Subcutaneous abdominal adipose tissue (tissue), 5 donors: ENCODE data around the gene MARK2.

ENCODE experiments used
- H3K27ac ChIP-seq: one replicate; pipeline ENCODE4 v1.7.0; 2013; ENCODE audit warnings: low read depth, mild to moderate bottlenecking, inconsistent platforms, low read length, moderate library complexity
- H3K27me3 ChIP-seq, 5 donors: one replicate each; pipeline ENCODE4 v1.7.0; 2013; ENCODE audit warnings: low read length in 5 of 5, inconsistent platforms in 1 of 5; ENCODE audit not compliant: control insufficient read depth in 5 of 5, insufficient read depth in 4 of 5
- H3K36me3 ChIP-seq, 5 donors: one replicate each; pipeline ENCODE4 v1.7.0; 2013; ENCODE audit warnings: low read length in 5 of 5; ENCODE audit not compliant: control insufficient read depth in 5 of 5, insufficient read depth in 5 of 5
- H3K4me1 ChIP-seq, 5 donors: one replicate each; pipeline ENCODE4 v1.7.0; 2013; ENCODE audit warnings: low read length in 5 of 5, mild to moderate bottlenecking in 3 of 5, moderate library complexity in 1 of 5; ENCODE audit not compliant: control insufficient read depth in 5 of 5, insufficient read depth in 5 of 5
- H3K4me3 ChIP-seq, 5 donors: one replicate each; pipeline ENCODE4 v1.7.0; 2013; ENCODE audit warnings: low read length in 5 of 5, low read depth in 1 of 5
- H3K9ac ChIP-seq, 5 donors: one replicate each; pipeline ENCODE4 v1.7.0; 2013; ENCODE audit warnings: low read length in 5 of 5, mild to moderate bottlenecking in 4 of 5, moderate library complexity in 3 of 5
- H3K9me3 ChIP-seq, 5 donors: one replicate each; pipeline ENCODE4 v1.7.0; 2013; ENCODE audit warnings: low read length in 5 of 5; ENCODE audit not compliant: control insufficient read depth in 5 of 5
- donor health status: healthy.
- donor health status: healthy.
- donor health status: healthy.
- donor health status: healthy.
- donor health status: healthy.

Gene MARK2

GRCh38 chr11:63874511-63874910 is 35.6 kb downstream of the MARK2 start:
- H3K4me3 ChIP-seq = no peak overlapping the region
- H3K27ac ChIP-seq = peak overlapping the region; percentile 45
- H3K4me1 ChIP-seq = peaks cover 18 to 63% (median 59%) of the 10 kb centered on the region in 5 donors

GRCh38 chr11:63875506-63876065 is 36.7 kb downstream of the MARK2 start:
- Histone ChIP-seq H3K4me3 (no peak overlapping the region), H3K36me3 (peaks cover 0 to 6% (median 0%) of the 10 kb centered on the region in 5 donors), H3K9me3 (no peaks in the 10 kb centered on the region), H3K4me1 (peaks cover 16 to 63% (median 59%) of the 10 kb centered on the region in 5 donors), H3K27ac (no peak overlapping the region), H3K9ac (no peak overlapping the region), H3K27me3 (no peaks in the 10 kb centered on the region)

More at GRCh38 chr11:63874511-63874910, 35.6 kb downstream of the MARK2 start:
- Histone ChIP-seq H3K36me3 (peaks cover 0 to 6% (median 0%) of the 10 kb centered on the region in 5 donors), H3K9me3 (no peaks in the 10 kb centered on the region), H3K27me3 (no peaks in the 10 kb centered on the region), H3K9ac (peak overlapping the region in 1 of 5 donors; percentile 20)

GRCh38 chr11:63876616-63877015 is 37.7 kb downstream of the MARK2 start:
- H3K4me1 ChIP-seq = peaks cover 15 to 55% (median 52%) of the 10 kb centered on the region in 5 donors
- H3K27ac ChIP-seq = no peak overlapping the region
- H3K36me3 ChIP-seq = peaks cover 0 to 6% (median 0%) of the 10 kb centered on the region in 5 donors
- no peaks in the 10 kb centered on the region for H3K9me3 ChIP-seq
- no peak overlapping the region for H3K9ac ChIP-seq
- no peak overlapping the region for H3K4me3 ChIP-seq
- H3K27me3 ChIP-seq = no peaks in the 10 kb centered on the region

- H3K9me3 ChIP-seq = no peaks in the 10 kb centered on the region
- peaks cover 9 to 47% (median 43%) of the 10 kb centered on the region in 5 donors for H3K4me1 ChIP-seq
- no peak overlapping the region for H3K9ac ChIP-seq
- H3K27ac ChIP-seq = no peak overlapping the region
- no peak overlapping the region for H3K4me3 ChIP-seq
- H3K27me3 ChIP-seq = no peaks in the 10 kb centered on the region
- H3K36me3 ChIP-seq = peaks cover 0 to 6% (median 0%) of the 10 kb centered on the region in 5 donors
Measured at GRCh38 chr11:63877658-63878241, 38.8 kb downstream of the MARK2 start.

GRCh38 chr11:63879598-63880402 is 40.9 kb downstream of the MARK2 start:
- H3K27me3 ChIP-seq = no peaks in the 10 kb centered on the region
- peak overlapping the region in 4 of 5 donors; percentile 48 to 62 (median 52) for H3K9ac ChIP-seq
- peaks cover 6 to 45% (median 23%) of the 10 kb centered on the region in 5 donors for H3K4me1 ChIP-seq
- peaks cover 0 to 6% (median 0%) of the 10 kb centered on the region in 5 donors for H3K36me3 ChIP-seq
- no peaks in the 10 kb centered on the region for H3K9me3 ChIP-seq
- H3K4me3 ChIP-seq = peak overlapping the region in 3 of 5 donors; percentile 12 to 23 (median 18)
- peak overlapping the region; percentile 15 for H3K27ac ChIP-seq

- H3K4me3 ChIP-seq = peak overlapping the region in 1 of 5 donors; percentile 4
- peaks cover 0 to 6% (median 0%) of the 10 kb centered on the region in 5 donors for H3K36me3 ChIP-seq
- H3K27me3 ChIP-seq = no peaks in the 10 kb centered on the region
- peak overlapping the region; percentile 15 for H3K27ac ChIP-seq
- H3K4me1 ChIP-seq = peaks cover 6 to 45% (median 23%) of the 10 kb centered on the region in 5 donors
- peak overlapping the region in 2 of 5 donors; percentile 41 to 54 for H3K9ac ChIP-seq
- no peaks in the 10 kb centered on the region for H3K9me3 ChIP-seq
Measured at GRCh38 chr11:63880403-63880790, 41.5 kb downstream of the MARK2 start.

GRCh38 chr11:63882555-63883242 is 43.8 kb downstream of the MARK2 start:
- Histone ChIP-seq H3K27me3 (no peaks in the 10 kb centered on the region), H3K4me1 (peaks cover 9 to 56% (median 33%) of the 10 kb centered on the region in 5 donors), H3K36me3 (no peaks in the 10 kb centered on the region), H3K9ac (no peak overlapping the region), H3K4me3 (no peak overlapping the region), H3K9me3 (no peaks in the 10 kb centered on the region), H3K27ac (no peak overlapping the region)

- H3K27me3 ChIP-seq = no peaks in the 10 kb centered on the region
- no peaks in the 10 kb centered on the region for H3K36me3 ChIP-seq
- H3K4me3 ChIP-seq = no peak overlapping the region
- H3K27ac ChIP-seq = no peak overlapping the region
- no peaks in the 10 kb centered on the region for H3K9me3 ChIP-seq
- H3K4me1 ChIP-seq = peaks cover 13 to 63% (median 44%) of the 10 kb centered on the region in 5 donors
- H3K9ac ChIP-seq = no peak overlapping the region
Measured at GRCh38 chr11:63883791-63884190, 44.9 kb downstream of the MARK2 start.

- Histone ChIP-seq H3K9me3 (no peaks in the 10 kb centered on the region), H3K36me3 (no peaks in the 10 kb centered on the region), H3K4me3 (no peak overlapping the region), H3K27ac (no peak overlapping the region), H3K4me1 (peaks cover 15 to 63% (median 46%) of the 10 kb centered on the region in 5 donors), H3K27me3 (no peaks in the 10 kb centered on the region), H3K9ac (no peak overlapping the region)
Measured at GRCh38 chr11:63884196-63884932, 45.5 kb downstream of the MARK2 start.
